ENCODE results near the gene PSG3. TPM values are rescaled to one million over a fixed set of nuclear protein-coding genes. Genes with fewer than 3 reads are reported as not detected.
"Not testable (repeated sequence)": the region's sequence is repeated elsewhere in the genome, so short reads cannot be mapped to it uniquely, and the experiment has no call there.

PSG3 gene
- total RNA-seq, 1 experiment from 2014 or later: not detected

DNA sequence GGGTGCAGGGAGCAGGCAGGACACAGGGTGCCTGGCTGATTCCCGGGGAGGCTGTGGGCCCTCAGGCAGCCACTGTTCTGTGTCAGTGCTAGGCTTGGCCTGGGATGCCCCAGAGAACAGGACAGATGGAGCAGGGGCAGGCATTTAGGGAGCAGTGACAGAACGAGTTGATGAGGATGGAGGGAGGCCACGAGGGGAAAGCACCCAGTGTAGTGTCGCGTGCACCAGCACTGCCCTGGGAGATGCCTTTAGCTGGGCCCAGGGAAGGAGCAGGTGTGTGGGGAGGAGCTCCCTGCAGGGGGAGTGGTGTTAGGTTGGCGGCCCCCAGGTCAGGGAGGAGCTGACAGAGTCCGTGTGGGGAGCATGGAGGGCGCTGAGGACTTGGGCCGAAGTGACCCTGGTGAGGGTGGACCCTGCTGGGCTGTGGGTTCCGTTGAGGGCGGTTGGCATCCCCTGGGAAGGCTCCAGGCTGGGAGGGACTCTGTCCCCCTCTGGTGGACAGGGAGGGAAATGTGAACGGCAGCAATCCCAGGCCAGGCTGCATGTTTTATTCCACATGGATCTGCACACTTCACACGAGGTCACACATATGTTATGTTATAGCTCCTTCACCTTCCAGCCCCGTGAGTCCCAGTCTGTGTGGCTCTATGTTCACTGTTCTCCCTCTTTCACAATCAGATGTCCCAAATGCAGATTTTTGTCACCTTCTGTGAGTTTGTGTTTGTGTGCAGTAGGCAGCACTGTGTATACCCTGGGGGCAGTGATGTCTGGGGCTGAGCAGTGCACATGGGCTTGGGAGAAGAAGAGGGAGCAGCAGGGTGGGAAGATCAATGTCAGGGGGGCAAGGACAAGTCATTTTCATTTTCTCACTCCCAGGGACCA is 1.7 kb upstream of the PSG3 start:
- not testable (repeated sequence) for H3K23me2 ChIP-seq (ENCODE audit: insufficient read length, low read depth, low read length, poor library complexity, severe bottlenecking); H3K4me2 ChIP-seq (ENCODE audit: insufficient read depth, insufficient read length, low read length); H3K18ac ChIP-seq (ENCODE audit: insufficient read length, low read depth, low read length); H4K5ac ChIP-seq (ENCODE audit: insufficient read length, low read depth, low read length); H3K4me3 Mint-ChIP-seq; H3K14ac ChIP-seq (ENCODE audit: insufficient read depth, low read length); H2AK5ac ChIP-seq (ENCODE audit: insufficient read length, low read length); H4K8ac ChIP-seq (replicated peaks; ENCODE audit: insufficient read length, low read depth, low read length); H3K27ac Mint-ChIP-seq; H3K79me2 ChIP-seq (ENCODE audit: insufficient read depth, low read length); H3K9ac ChIP-seq (ENCODE audit: extremely low read depth, insufficient read length, low read length); H3K4me1 Mint-ChIP-seq; H3K27ac ChIP-seq (ENCODE audit: insufficient read length, low read depth, low read length); H2BK20ac ChIP-seq (ENCODE audit: low read depth, low read length, poor library complexity, severe bottlenecking); H4K91ac ChIP-seq (ENCODE audit: insufficient read length, low read depth, low read length); H3K4ac ChIP-seq (ENCODE audit: low read depth, low read length); H2BK12ac ChIP-seq (ENCODE audit: insufficient read length, low read depth, low read length); H3K79me1 ChIP-seq (ENCODE audit: insufficient read depth, low read depth, low read length, poor library complexity, severe bottlenecking); H3K23ac ChIP-seq (ENCODE audit: insufficient read length, low read depth, low read length); H3T11ph ChIP-seq (ENCODE audit: low read length); H3K27me3 ChIP-seq (ENCODE audit: insufficient read depth, low read length); H3K4me1 ChIP-seq (ENCODE audit: insufficient read depth, low read length); H2BK120ac ChIP-seq (ENCODE audit: low read depth, low read length, poor library complexity, severe bottlenecking); H2BK15ac ChIP-seq (ENCODE audit: low read depth, low read length); H4K20me1 ChIP-seq (ENCODE audit: control insufficient read depth, insufficient read depth, insufficient read length); DNase-seq; H3K27me3 Mint-ChIP-seq (ENCODE audit: low read depth); H3K56ac ChIP-seq (ENCODE audit: insufficient read length, low read depth, low read length); H2BK5ac ChIP-seq (ENCODE audit: insufficient read length, low read length); H2AFZ ChIP-seq (ENCODE audit: low read length)
- H3K9me3 ChIP-seq (ENCODE audit: control insufficient read depth, low read depth, low read length): peaks cover 36% of the 10 kb centered on the region
- Mint-ChIP-seq H3K9me3 (peaks cover 88 to 89% of the 10 kb centered on the region in 2 experiments), H3K36me3 (ENCODE audit: insufficient read depth in 1 of 3, low read depth in 3 of 3) (peaks cover 8 to 25% (median 15%) of the 10 kb centered on the region in 3 experiments; a peak in 6 of 7 replicates)
- WGBS (ENCODE audit: extremely low coverage, insufficient read length, low lambda C conversion rate): no CpG with 5 or more reads among the region's 14 CpGs
- TF ChIP-seq, protein P1, sequence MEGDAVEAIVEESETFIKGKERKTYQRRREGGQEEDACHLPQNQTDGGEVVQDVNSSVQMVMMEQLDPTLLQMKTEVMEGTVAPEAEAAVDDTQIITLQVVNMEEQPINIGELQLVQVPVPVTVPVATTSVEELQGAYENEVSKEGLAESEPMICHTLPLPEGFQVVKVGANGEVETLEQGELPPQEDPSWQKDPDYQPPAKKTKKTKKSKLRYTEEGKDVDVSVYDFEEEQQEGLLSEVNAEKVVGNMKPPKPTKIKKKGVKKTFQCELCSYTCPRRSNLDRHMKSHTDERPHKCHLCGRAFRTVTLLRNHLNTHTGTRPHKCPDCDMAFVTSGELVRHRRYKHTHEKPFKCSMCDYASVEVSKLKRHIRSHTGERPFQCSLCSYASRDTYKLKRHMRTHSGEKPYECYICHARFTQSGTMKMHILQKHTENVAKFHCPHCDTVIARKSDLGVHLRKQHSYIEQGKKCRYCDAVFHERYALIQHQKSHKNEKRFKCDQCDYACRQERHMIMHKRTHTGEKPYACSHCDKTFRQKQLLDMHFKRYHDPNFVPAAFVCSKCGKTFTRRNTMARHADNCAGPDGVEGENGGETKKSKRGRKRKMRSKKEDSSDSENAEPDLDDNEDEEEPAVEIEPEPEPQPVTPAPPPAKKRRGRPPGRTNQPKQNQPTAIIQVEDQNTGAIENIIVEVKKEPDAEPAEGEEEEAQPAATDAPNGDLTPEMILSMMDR (conservative IDR thresholded peaks at IDR 0.05): peak; percentile 23; the same call in 1 of the 3 replicates

DNA sequence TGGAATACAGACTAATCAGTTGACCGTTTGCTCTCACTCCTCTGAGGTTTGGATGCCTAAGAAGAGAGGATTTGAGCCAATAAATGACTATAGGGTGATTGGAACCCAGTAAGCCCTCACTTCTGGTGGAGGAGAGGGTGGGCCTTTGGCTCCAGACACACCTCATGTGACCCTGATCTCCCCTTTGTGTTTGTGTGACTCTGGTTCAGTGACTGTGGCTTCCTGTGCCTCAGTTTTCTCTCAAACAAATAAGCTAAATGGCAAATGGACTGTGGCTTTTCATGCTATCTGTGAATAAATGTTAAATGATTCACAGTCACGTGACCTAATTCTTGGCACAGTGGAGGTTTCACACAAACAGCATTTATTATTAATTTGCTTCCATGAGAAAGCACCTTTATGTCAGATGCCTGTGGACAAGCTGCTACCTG is 2.7 kb downstream of the PSG3 start:
- not testable (repeated sequence) for H2BK120ac ChIP-seq (ENCODE audit: low read depth, low read length, poor library complexity, severe bottlenecking); H3K27ac ChIP-seq (ENCODE audit: insufficient read length, low read depth, low read length); H2BK5ac ChIP-seq (ENCODE audit: insufficient read length, low read length); H3K4me1 ChIP-seq (ENCODE audit: insufficient read depth, low read length); H3K4me2 ChIP-seq (ENCODE audit: insufficient read depth, insufficient read length, low read length); H2BK15ac ChIP-seq (ENCODE audit: low read depth, low read length); H3K4ac ChIP-seq (ENCODE audit: low read depth, low read length); H3K23ac ChIP-seq (ENCODE audit: insufficient read length, low read depth, low read length); H3K18ac ChIP-seq (ENCODE audit: insufficient read length, low read depth, low read length); H3K23me2 ChIP-seq (ENCODE audit: insufficient read length, low read depth, low read length, poor library complexity, severe bottlenecking); H3K79me1 ChIP-seq (ENCODE audit: insufficient read depth, low read depth, low read length, poor library complexity, severe bottlenecking); H4K20me1 ChIP-seq (ENCODE audit: control insufficient read depth, insufficient read depth, insufficient read length); H3T11ph ChIP-seq (ENCODE audit: low read length); H3K9ac ChIP-seq (ENCODE audit: extremely low read depth, insufficient read length, low read length); H3K4me3 Mint-ChIP-seq; H3K27me3 ChIP-seq (ENCODE audit: insufficient read depth, low read length); H4K5ac ChIP-seq (ENCODE audit: insufficient read length, low read depth, low read length); H3K56ac ChIP-seq (ENCODE audit: insufficient read length, low read depth, low read length); H2BK20ac ChIP-seq (ENCODE audit: low read depth, low read length, poor library complexity, severe bottlenecking); H3K27ac Mint-ChIP-seq; H3K4me1 Mint-ChIP-seq; H2AFZ ChIP-seq (ENCODE audit: low read length); H3K79me2 ChIP-seq (ENCODE audit: insufficient read depth, low read length); H4K8ac ChIP-seq (replicated peaks; ENCODE audit: insufficient read length, low read depth, low read length); H2BK12ac ChIP-seq (ENCODE audit: insufficient read length, low read depth, low read length); H4K91ac ChIP-seq (ENCODE audit: insufficient read length, low read depth, low read length); H3K27me3 Mint-ChIP-seq (ENCODE audit: low read depth); H3K14ac ChIP-seq (ENCODE audit: insufficient read depth, low read length); DNase-seq; H2AK5ac ChIP-seq (ENCODE audit: insufficient read length, low read length)
- Mint-ChIP-seq H3K36me3 (ENCODE audit: insufficient read depth in 1 of 3, low read depth in 3 of 3) (peaks cover 8 to 30% (median 16%) of the 10 kb centered on the region in 3 experiments; a peak in 6 of 7 replicates), H3K9me3 (peaks cover 94% of the 10 kb centered on the region in 2 experiments)
- no CpG with 5 or more reads among the region's 2 CpGs for WGBS (ENCODE audit: extremely low coverage, insufficient read length, low lambda C conversion rate)
- peaks cover 55% of the 10 kb centered on the region for H3K9me3 ChIP-seq (ENCODE audit: control insufficient read depth, low read depth, low read length)

All from H9 (cell line).